Germinal center (tissue), 1 donor: ENCODE data around the gene RIOK3.
"Not testable (repeated sequence)": the region's sequence is repeated elsewhere in the genome, so short reads cannot be mapped to it uniquely, and the experiment has no call there.

Experiments
- DNase-seq: peaks from one replicate; pipeline ENCODE4 v3.0.0; 2012; ENCODE audit warnings: mixed read lengths, low spot score

RIOK3 gene

GRCh38 chr18:23452728-23453679 is at the start of gene RIOK3:
Gene RIOK3, plus strand, starts transcription at chr18:23453287. Its CDS starts 153 bp downstream, at chr18:23453440.
- DNase-seq: peak; percentile 95

- no peak for DNase-seq
Observed at GRCh38 chr18:23403310-23403709, 49.8 kb upstream of the RIOK3 start.

- no peak for DNase-seq
Observed at GRCh38 chr18:23405636-23406035, 47.5 kb upstream of the RIOK3 start.

GRCh38 chr18:23406271-23406787 is 46.8 kb upstream of the RIOK3 start:
- no peak for DNase-seq

- no peak for DNase-seq
Observed at GRCh38 chr18:23412351-23412964, 40.6 kb upstream of the RIOK3 start.

GRCh38 chr18:23415515-23415914 is 37.6 kb upstream of the RIOK3 start:
- no peak for DNase-seq

- DNase-seq: no peak
Observed at GRCh38 chr18:23416298-23416697, 36.8 kb upstream of the RIOK3 start.

- DNase-seq: no peak
Observed at GRCh38 chr18:23421277-23421676, 31.8 kb upstream of the RIOK3 start.

- DNase-seq: peak; percentile 33
Observed at GRCh38 chr18:23422751-23423418, 30.2 kb upstream of the RIOK3 start.

- no peak for DNase-seq
Observed at GRCh38 chr18:23424616-23425015, 28.5 kb upstream of the RIOK3 start.

GRCh38 chr18:23428821-23429220 is 24.3 kb upstream of the RIOK3 start:
- no peak for DNase-seq

- DNase-seq: not testable (repeated sequence)
Observed at GRCh38 chr18:23429538-23429937, 23.5 kb upstream of the RIOK3 start.

GRCh38 chr18:23433360-23433759 is 19.7 kb upstream of the RIOK3 start:
- no peak for DNase-seq

- peak; percentile 90 for DNase-seq
Observed at GRCh38 chr18:23437357-23438045, 15.6 kb upstream of the RIOK3 start.

GRCh38 chr18:23438046-23438377 is 15.1 kb upstream of the RIOK3 start:
- no peak for DNase-seq

- no peak for DNase-seq
Observed at GRCh38 chr18:23438608-23439366, 14.3 kb upstream of the RIOK3 start.

- DNase-seq: no peak
Observed at GRCh38 chr18:23440131-23440530, 13.0 kb upstream of the RIOK3 start.

- no peak for DNase-seq
Observed at GRCh38 chr18:23442958-23443357, 10.1 kb upstream of the RIOK3 start.

GRCh38 chr18:23448291-23448690 is 4.8 kb upstream of the RIOK3 start:
- no peak for DNase-seq

- no peak for DNase-seq
Observed at GRCh38 chr18:23450022-23450421, 3.1 kb upstream of the RIOK3 start.

- DNase-seq: no peak
Observed at GRCh38 chr18:23451011-23451410, 2.1 kb upstream of the RIOK3 start.
